Measurements from ENCODE around the gene MEF2D. TPM values are rescaled to one million over a fixed set of nuclear protein-coding genes. Genes with fewer than 3 reads are reported as not detected.
A peak's percentile ranks its signal among the peaks of the same experiment; 100 is the strongest.

Gene MEF2D
- total and polyA plus RNA-seq, 2 donors (not counting 1 experiment from before 2014, with no cell fraction given) = 65.6 to 128 TPM

DNA sequence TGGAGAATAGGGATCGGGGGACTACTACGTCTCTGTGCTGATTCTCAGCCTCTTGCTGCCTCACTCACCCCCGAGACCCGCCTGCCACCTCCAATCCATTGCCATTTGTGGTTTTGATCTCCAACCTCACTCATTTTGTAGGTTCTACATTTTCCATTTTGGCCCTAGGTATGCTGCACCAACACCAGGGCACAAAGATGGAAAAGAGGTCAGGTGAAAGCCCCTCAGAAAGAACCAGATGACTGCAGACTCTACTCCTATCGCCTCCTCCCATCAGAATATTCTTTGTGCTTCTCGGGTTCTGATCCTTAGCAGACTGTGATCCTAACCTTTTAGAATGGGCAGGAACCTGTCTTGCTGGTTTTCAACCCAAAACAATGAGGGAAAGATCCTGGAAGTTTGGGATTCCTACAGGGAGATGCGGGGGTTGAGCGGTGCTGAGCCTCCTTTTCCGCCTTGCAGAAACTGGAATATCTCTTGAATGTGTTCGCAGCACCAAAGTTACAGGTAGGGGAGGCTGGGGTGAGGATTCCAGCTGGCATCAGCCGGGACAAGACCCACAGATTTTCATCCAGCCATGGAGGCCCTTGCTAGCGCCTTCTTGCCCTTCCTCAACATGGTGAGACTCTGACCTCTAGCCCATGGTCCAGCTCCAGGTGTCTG, 78.5 kb downstream of the MEF2D start:
- Mint-ChIP-seq H3K9me3 (ENCODE audit: insufficient read depth) (no peaks in the 10 kb centered on the region), H3K27me3 (peaks cover 89% of the 10 kb centered on the region), H3K4me1 (peaks cover 28% of the 10 kb centered on the region), H3K4me3 (peak overlapping the region; percentile 83), H3K27ac (peak overlapping the region; percentile 21)
- Histone ChIP-seq H3K9ac (ENCODE audit: low read length) (peak overlapping the region; percentile 71), H4K20me1 (ENCODE audit: control insufficient read depth, insufficient read depth, low read length, poor library complexity, severe bottlenecking) (no peaks in the 10 kb centered on the region), H3K27me3 (replicated peaks in 1 of 4; ENCODE audit: control extremely low read depth in 1 of 4, control insufficient read depth in 3 of 4, insufficient read depth in 4 of 4, low read length in 3 of 4) (peaks cover 0 to 86% (median 47%) of the 10 kb centered on the region in 4 experiments), H3K36me3 (replicated peaks in 1 of 2; ENCODE audit: control extremely low read depth in 1 of 2, control insufficient read depth in 1 of 2, extremely low read depth in 1 of 2, insufficient read depth in 2 of 2, low read length in 1 of 2) (no peaks in the 10 kb centered on the region), H3K4me3 (ENCODE audit: control extremely low read depth in 1 of 5, extremely low read depth in 1 of 5, insufficient read depth in 1 of 5, low read depth in 2 of 5, low read length in 4 of 5) (peak overlapping the region in 3 of 5 experiments; percentile 59 to 65 (median 63)), H3K79me2 (ENCODE audit: control insufficient read depth, insufficient read depth, low read length) (no peaks in the 10 kb centered on the region), H3K27ac (ENCODE audit: low read length in 2 of 2) (no peak overlapping the region), H3K4me1 (ENCODE audit: control insufficient read depth in 2 of 2, insufficient read depth in 2 of 2, low read length in 2 of 2) (peaks cover 27 to 29% of the 10 kb centered on the region in 2 donors), H3K4me2 (replicated peaks; ENCODE audit: low read depth, low read length, poor library complexity, severe bottlenecking) (peak overlapping the region; percentile 96), H3K9me3 (ENCODE audit: control extremely low read depth in 1 of 3, control insufficient read depth in 2 of 3, insufficient read depth in 1 of 3, low read length in 2 of 3) (peaks cover 0 to 14% (median 0%) of the 10 kb centered on the region in 3 donors), H2AFZ (ENCODE audit: insufficient read depth, low read depth, low read length, poor library complexity, severe bottlenecking) (peak overlapping the region; percentile 78)
- intact Hi-C loops (cut with micrococcal nuclease) = loop anchor here (2.0 kb wide), 1 partner anchor 17 kb away; no protein-coding TSS in a partner anchor
- ChIA-PET POLR2A (no interaction called here), CTCF (interaction anchor here (0.7 to 4.4 kb wide), 3 partner anchors 24 to 36 kb away, joined by 3 to 21 read pairs (median 6); no protein-coding TSS in a partner anchor)
- ATAC-seq (ENCODE audit: low read depth) = no peak
- TF ChIP-seq EZH2 (IDR thresholded peaks at IDR 0.05; ENCODE audit: borderline replicate concordance, insufficient read depth, low read depth, low read length, poor library complexity, severe bottlenecking) = peak; percentile 84
- TF ChIP-seq, protein P1, sequence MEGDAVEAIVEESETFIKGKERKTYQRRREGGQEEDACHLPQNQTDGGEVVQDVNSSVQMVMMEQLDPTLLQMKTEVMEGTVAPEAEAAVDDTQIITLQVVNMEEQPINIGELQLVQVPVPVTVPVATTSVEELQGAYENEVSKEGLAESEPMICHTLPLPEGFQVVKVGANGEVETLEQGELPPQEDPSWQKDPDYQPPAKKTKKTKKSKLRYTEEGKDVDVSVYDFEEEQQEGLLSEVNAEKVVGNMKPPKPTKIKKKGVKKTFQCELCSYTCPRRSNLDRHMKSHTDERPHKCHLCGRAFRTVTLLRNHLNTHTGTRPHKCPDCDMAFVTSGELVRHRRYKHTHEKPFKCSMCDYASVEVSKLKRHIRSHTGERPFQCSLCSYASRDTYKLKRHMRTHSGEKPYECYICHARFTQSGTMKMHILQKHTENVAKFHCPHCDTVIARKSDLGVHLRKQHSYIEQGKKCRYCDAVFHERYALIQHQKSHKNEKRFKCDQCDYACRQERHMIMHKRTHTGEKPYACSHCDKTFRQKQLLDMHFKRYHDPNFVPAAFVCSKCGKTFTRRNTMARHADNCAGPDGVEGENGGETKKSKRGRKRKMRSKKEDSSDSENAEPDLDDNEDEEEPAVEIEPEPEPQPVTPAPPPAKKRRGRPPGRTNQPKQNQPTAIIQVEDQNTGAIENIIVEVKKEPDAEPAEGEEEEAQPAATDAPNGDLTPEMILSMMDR (IDR thresholded peaks at IDR 0.05) = no peak
- WGBS (ENCODE audit: insufficient coverage) = 13% methylated on average over 8 of the region's 12 CpGs
- no peak for DNase-seq
